Hepatocyte (in vitro differentiated cells): Measurements from ENCODE around the gene BTG1.

Experiments used
- CTCF ChIP-seq: fragments of 200-600 bp; sonication (generic); IDR thresholded peaks from 2 replicates; pipeline ENCODE4 v1.5.1; 2016; ENCODE audit warnings: antibody characterized with exemption, mild to moderate bottlenecking; ENCODE audit not compliant: poor library complexity
- EZH2 ChIP-seq: fragments of 200-600 bp; sonication (generic); IDR thresholded peaks from 2 replicates; pipeline ENCODE4 v1.6.1; 2016; ENCODE audit warnings: antibody characterized with exemption, mild to moderate bottlenecking, borderline replicate concordance
- EZH2phosphoT487 ChIP-seq: fragments of 200-600 bp; sonication (generic); IDR thresholded peaks from one replicate; pipeline ENCODE4 v1.6.1; 2018; ENCODE audit warnings: antibody characterized with exemption, mild to moderate bottlenecking, low read depth, moderate library complexity; ENCODE audit not compliant: unreplicated experiment, severe bottlenecking

DNA sequence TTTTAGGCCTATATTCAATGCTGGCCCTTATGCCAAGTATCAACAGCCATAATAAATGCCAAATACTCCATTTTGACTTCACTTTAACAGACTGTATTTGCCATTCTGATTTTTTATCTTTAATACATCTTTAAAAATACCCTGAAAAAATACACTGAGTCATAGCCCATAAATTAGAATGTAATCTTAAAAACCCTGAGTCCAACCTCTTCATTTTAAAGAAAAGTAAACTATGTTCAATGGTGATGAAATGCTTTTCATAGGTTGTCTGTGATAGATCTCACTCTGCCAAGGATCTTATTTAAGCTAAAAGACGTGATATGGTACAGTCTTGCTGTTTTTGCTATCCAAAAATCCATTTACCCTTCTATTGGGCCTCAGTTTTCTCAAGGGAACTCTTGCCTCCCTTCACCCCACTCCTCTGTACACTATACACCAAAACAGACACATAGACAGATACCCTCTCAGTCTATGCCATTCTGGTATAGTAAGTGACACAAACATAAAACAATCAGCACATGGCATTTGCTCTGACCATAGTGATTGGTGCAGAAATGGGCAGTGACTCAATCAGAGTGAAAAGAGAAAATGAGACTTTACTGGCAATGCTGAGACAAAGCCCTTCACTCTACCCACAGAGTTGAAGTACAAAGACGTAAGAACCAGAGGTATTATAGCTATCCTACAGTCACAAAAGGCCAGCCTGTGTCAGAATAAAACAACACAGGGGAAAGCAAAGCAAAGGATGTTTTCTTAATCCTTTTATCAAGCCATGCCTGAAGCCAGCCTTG is 49.1 kb downstream of the BTG1 start:
- TF ChIP-seq EZH2 (no peak), CTCF (no peak), EZH2phosphoT487 (no peak)
